Small intestine (tissue), 7 donors: ENCODE results near the gene NOLC1. TPM values are rescaled to one million over a fixed set of nuclear protein-coding genes. Genes with fewer than 3 reads are reported as not detected.

Experiments
- DNase-seq, 2 donors: peaks; one replicate each; pipeline versions ENCODE4 v3.0.0 to v3.0.0-alpha.2; 2013
- FAIRE-seq: peaks from 2 replicates; lab custom pipeline; 2012; peaks lifted over from hg19 to GRCh38; lab: Jason Lieb, UNC
- H3K27ac ChIP-seq, 3 donors: one replicate each; pipeline ENCODE4 v1.5.1; 2013; ENCODE audit warnings: low read length in 2 of 3, mild to moderate bottlenecking in 2 of 3, control low read depth in 1 of 3, inconsistent platforms in 1 of 3, low read depth in 1 of 3, moderate library complexity in 1 of 3
- H3K27me3 ChIP-seq, 3 donors: one replicate each; pipeline ENCODE4 v1.6.1; 2013; ENCODE audit warnings: low read length in 3 of 3, inconsistent platforms in 1 of 3; ENCODE audit not compliant: control insufficient read depth in 3 of 3, insufficient read depth in 3 of 3
- H3K36me3 ChIP-seq, 3 donors: one replicate each; pipeline ENCODE4 v1.6.1; 2013; ENCODE audit warnings: low read length in 3 of 3, inconsistent platforms in 1 of 3, low read depth in 1 of 3, mild to moderate bottlenecking in 1 of 3, moderate library complexity in 1 of 3; ENCODE audit not compliant: control insufficient read depth in 3 of 3, insufficient read depth in 2 of 3
- H3K4me1 ChIP-seq, 3 donors: one replicate each; pipeline ENCODE4 v1.6.1; 2013; ENCODE audit warnings: low read length in 2 of 3, inconsistent platforms in 1 of 3, low read depth in 1 of 3, mild to moderate bottlenecking in 1 of 3, moderate library complexity in 1 of 3; ENCODE audit not compliant: control insufficient read depth in 3 of 3, insufficient read depth in 2 of 3
- H3K4me3 ChIP-seq, 3 donors: one replicate each; pipeline ENCODE4 v1.5.1; 2013; ENCODE audit warnings: low read length in 3 of 3, control low read depth in 1 of 3, inconsistent platforms in 1 of 3, low read depth in 1 of 3, mild to moderate bottlenecking in 1 of 3, moderate library complexity in 1 of 3
- H3K9me3 ChIP-seq, 2 donors: one replicate each; pipeline ENCODE4 v1.6.1; 2013; ENCODE audit warnings: low read depth in 1 of 2, low read length in 1 of 2; ENCODE audit not compliant: control insufficient read depth in 2 of 2, insufficient read depth in 1 of 2
- WGBS, 3 donors: extraction: QIAGEN DNeasy Blood & Tissue Kit; methylation state at CpG; one replicate each; pipeline ENCODE4 v1.1.7; 2013; 5-methylcytosine and 5-hydroxymethylcytosine counted together
- polyA plus RNA-seq, 4 donors: library from polyadenylated mRNA; stranded (reverse) in 3 of 4; unstranded in 1 of 4; fragments of 200-250 nt in 3 of 4; fragments of 120-200 nt in 1 of 4; gene quantifications; one replicate each; pipeline versions ENCODE4 v1.2.1 to v1.2.3, GENCODE V29; 2013
- donor health status: healthy with polysubstance abuse.
- donor health status: control.
- donor health status: control.
- donor health status: Bipolar disorder and iron deficiency.
- donor health status: healthy.

NOLC1 gene
- polyA plus RNA-seq, 4 donors = 12.7 to 60.4 (median 34.3) TPM

GRCh38 chr10:102113956-102114857 is 38.0 kb upstream of the NOLC1 start:
- Histone ChIP-seq H3K36me3 (peaks cover 15 to 32% (median 16%) of the 10 kb centered on the region in 3 donors), H3K4me1 (peaks cover 4 to 52% (median 18%) of the 10 kb centered on the region in 3 donors), H3K4me3 (peak overlapping the region; percentile 68 to 75 (median 73)), H3K27me3 (no peaks in the 10 kb centered on the region), H3K27ac (peak overlapping the region in 2 of 3 donors; percentile 46 to 82), H3K9me3 (no peaks in the 10 kb centered on the region)
- WGBS, 3 donors = 1 to 2% (median 1%) methylated on average over 14 to 45 of the region's 45 CpGs
- DNase-seq (peak in 1 of 2 donors; percentile 54), FAIRE-seq (no peak)

DNA sequence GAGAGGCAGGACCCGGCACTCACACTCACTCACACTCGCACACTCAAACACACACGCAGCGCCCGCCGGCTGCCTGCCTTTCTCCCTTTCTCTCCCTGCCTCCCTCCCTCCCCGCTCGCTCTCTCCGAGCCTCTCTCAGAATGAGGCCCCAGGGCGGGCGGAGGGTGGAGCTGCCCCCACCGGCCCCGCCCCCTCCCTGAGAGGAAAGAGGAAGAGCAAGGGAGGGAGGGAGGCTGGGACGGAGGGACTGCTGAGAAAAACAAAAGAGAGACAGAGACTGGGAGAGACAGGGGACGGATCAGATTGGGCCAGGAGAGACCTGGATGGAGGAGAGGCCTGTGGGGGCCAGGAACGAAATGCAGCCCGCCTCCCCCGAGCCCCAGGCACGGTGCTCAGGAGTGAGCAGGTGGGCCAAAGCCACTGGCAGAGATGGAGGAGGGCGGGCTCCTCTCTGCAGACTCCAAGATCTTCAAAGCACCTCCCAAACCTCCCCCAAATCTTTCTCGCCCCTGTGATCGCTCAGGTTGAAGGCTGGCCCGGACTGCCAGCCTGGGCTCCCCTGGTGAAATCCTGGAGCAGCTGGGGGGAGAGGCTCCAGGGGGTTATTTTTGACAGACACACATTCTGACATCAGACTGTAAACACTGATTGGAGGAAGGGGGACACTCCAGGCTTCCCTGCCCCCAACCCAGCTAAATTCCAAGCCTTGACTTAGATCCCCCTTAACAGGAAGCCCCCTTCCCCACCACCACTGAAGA is 37.1 kb upstream of the NOLC1 start:
- 0 to 2% (median 1%) methylated on average over 20 to 23 of the region's 23 CpGs for WGBS, 3 donors
- Histone ChIP-seq H3K36me3 (peaks cover 8 to 24% (median 10%) of the 10 kb centered on the region in 3 donors), H3K4me3 (peak overlapping the region; percentile 68 to 75 (median 73)), H3K27me3 (no peaks in the 10 kb centered on the region), H3K27ac (peak overlapping the region in 2 of 3 donors; percentile 82 to 84), H3K9me3 (no peaks in the 10 kb centered on the region), H3K4me1 (peaks cover 4 to 56% (median 18%) of the 10 kb centered on the region in 3 donors)
- FAIRE-seq = no peak
- peak; percentile 94 to 95 for DNase-seq

- no peaks in the 10 kb centered on the region for H3K27me3 ChIP-seq
- peaks cover 2 to 17% (median 3%) of the 10 kb centered on the region in 3 donors for H3K36me3 ChIP-seq
- peak overlapping the region in 2 of 3 donors; percentile 82 to 84 for H3K27ac ChIP-seq
- no peaks in the 10 kb centered on the region for H3K9me3 ChIP-seq
- WGBS, 3 donors = 3 to 14% (median 6%) methylated on average over 3 of the region's 3 CpGs
- peaks cover 4 to 58% (median 18%) of the 10 kb centered on the region in 3 donors for H3K4me1 ChIP-seq
- FAIRE-seq (no peak), DNase-seq (no peak)
- H3K4me3 ChIP-seq = no peak overlapping the region
Observed at GRCh38 chr10:102115775-102116174, 36.4 kb upstream of the NOLC1 start.

- 90 to 93% (median 91%) methylated on average over 1 of the region's 1 CpG for WGBS, 3 donors
- no peaks in the 10 kb centered on the region for H3K9me3 ChIP-seq
- no peak for FAIRE-seq
- H3K27ac ChIP-seq = peak overlapping the region in 2 of 3 donors; percentile 94 to 98
- H3K36me3 ChIP-seq = peaks cover 0 to 8% (median 0%) of the 10 kb centered on the region in 3 donors
- no peak for DNase-seq
- H3K4me3 ChIP-seq = peak overlapping the region in 1 of 3 donors; percentile 95
- H3K27me3 ChIP-seq = no peaks in the 10 kb centered on the region
- H3K4me1 ChIP-seq = peaks cover 4 to 66% (median 18%) of the 10 kb centered on the region in 3 donors
Observed at GRCh38 chr10:102116656-102117055, 35.5 kb upstream of the NOLC1 start.

GRCh38 chr10:102117391-102118159 is 34.6 kb upstream of the NOLC1 start:
- Histone ChIP-seq H3K4me3 (peak overlapping the region in 2 of 3 donors; percentile 0 to 95), H3K36me3 (peaks cover 0 to 6% (median 0%) of the 10 kb centered on the region in 3 donors), H3K4me1 (peaks cover 4 to 65% (median 16%) of the 10 kb centered on the region in 3 donors), H3K9me3 (no peaks in the 10 kb centered on the region), H3K27me3 (no peaks in the 10 kb centered on the region), H3K27ac (peak overlapping the region; percentile 6 to 98 (median 94))
- WGBS, 3 donors = 7 to 16% (median 10%) methylated on average over 6 to 12 of the region's 12 CpGs
- FAIRE-seq = no peak
- peak in 1 of 2 donors; percentile 83 for DNase-seq

DNA sequence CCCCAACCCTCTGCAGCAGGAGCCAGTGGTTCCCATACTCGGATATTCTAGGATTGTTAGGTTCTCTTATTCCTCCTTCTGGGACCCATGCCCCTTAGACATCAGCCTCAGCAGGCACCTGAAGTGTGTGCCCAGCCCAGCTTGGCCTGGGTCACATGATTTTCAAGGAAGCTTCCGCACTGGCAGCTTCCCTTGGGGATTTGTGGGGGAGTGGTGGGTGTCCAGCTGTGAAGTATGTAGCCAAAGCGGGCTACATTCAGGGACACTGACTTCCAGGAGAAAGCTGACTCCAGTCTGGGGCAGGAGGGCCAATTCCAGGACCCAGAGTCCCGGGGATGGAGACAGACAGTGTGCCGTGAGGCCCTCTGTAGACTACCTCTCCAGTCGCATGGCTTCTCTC is 33.3 kb upstream of the NOLC1 start:
- peak overlapping the region in 2 of 3 donors; percentile 95 to 96 for H3K4me3 ChIP-seq

GRCh38 chr10:102119417-102120141 is 32.6 kb upstream of the NOLC1 start:
- Histone ChIP-seq H3K9me3 (no peaks in the 10 kb centered on the region), H3K4me1 (peaks cover 2 to 58% (median 10%) of the 10 kb centered on the region in 3 donors), H3K36me3 (peaks cover 0 to 3% (median 0%) of the 10 kb centered on the region in 3 donors), H3K27ac (peak overlapping the region; percentile 94 to 98 (median 96)), H3K27me3 (no peaks in the 10 kb centered on the region), H3K4me3 (peak overlapping the region; percentile 88 to 96 (median 95))
- 0 to 1% (median 1%) methylated on average over 13 to 22 of the region's 22 CpGs for WGBS, 3 donors
- peak; percentile 61 to 71 for DNase-seq
- FAIRE-seq = no peak

More for the DNA sequence above, 33.3 kb upstream of the NOLC1 start:
- FAIRE-seq (no peak), DNase-seq (no peak)
- WGBS, 3 donors = 4 to 6% (median 5%) methylated on average over 4 to 6 of the region's 6 CpGs
- Histone ChIP-seq H3K27me3 (no peaks in the 10 kb centered on the region), H3K4me1 (peaks cover 4 to 58% (median 10%) of the 10 kb centered on the region in 3 donors), H3K9me3 (no peaks in the 10 kb centered on the region), H3K27ac (peak overlapping the region in 2 of 3 donors; percentile 94 to 98), H3K36me3 (peaks cover 0 to 4% (median 0%) of the 10 kb centered on the region in 3 donors)
